ENCODE results near the gene ZNF69. TPM values are rescaled to one million over a fixed set of nuclear protein-coding genes. Genes with fewer than 3 reads are reported as not detected.

Gene ZNF69
- total RNA-seq (2021) (24.5 to 28.7 TPM (median 24.6 TPM) in 3 replicates), Bru-seq, nascent RNA (percentile 93 among the genes with signal in this experiment)
- long read RNA-seq, experiment 1, partial matches to known transcripts = 1 of 21 reads
- long read RNA-seq, experiment 1, other reads (novel, unspliced or antisense) = 17 of 21 reads
- long read RNA-seq, experiment 2, partial matches to known transcripts = 0 of 14 reads
- long read RNA-seq, experiment 2, other reads (novel, unspliced or antisense) = 11 of 14 reads
- long read RNA-seq, experiment 3, partial matches to known transcripts = 0 of 4 reads
- long read RNA-seq, experiment 3, other reads (novel, unspliced or antisense) = 3 of 4 reads

GRCh38 chr19:11887611-11888531 lies at the start of gene ZNF69:
TSS of gene ZNF69 (plus strand) at chr19:11887782. CDS start at chr19:11887924, 142 bp downstream.
- CTCF ChIA-PET = interaction anchor here (0.6 to 2.2 kb wide), 12 partner anchors 9 to 253 kb away, joined by 3 to 20 read pairs (median 6); partner anchors contain the start of genes ZNF20, ZNF491 and ZNF763
- H3K9me3 Mint-ChIP-seq = peaks cover 4% of the 10 kb centered on the region
- TF ChIP-seq, protein P1, sequence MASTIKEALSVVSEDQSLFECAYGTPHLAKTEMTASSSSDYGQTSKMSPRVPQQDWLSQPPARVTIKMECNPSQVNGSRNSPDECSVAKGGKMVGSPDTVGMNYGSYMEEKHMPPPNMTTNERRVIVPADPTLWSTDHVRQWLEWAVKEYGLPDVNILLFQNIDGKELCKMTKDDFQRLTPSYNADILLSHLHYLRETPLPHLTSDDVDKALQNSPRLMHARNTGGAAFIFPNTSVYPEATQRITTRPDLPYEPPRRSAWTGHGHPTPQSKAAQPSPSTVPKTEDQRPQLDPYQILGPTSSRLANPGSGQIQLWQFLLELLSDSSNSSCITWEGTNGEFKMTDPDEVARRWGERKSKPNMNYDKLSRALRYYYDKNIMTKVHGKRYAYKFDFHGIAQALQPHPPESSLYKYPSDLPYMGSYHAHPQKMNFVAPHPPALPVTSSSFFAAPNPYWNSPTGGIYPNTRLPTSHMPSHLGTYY (CRISPR knock-in tag; IDR thresholded peaks at IDR 0.05) = no peak
- TF ChIP-seq, protein P2, sequence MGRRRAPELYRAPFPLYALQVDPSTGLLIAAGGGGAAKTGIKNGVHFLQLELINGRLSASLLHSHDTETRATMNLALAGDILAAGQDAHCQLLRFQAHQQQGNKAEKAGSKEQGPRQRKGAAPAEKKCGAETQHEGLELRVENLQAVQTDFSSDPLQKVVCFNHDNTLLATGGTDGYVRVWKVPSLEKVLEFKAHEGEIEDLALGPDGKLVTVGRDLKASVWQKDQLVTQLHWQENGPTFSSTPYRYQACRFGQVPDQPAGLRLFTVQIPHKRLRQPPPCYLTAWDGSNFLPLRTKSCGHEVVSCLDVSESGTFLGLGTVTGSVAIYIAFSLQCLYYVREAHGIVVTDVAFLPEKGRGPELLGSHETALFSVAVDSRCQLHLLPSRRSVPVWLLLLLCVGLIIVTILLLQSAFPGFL (CRISPR knock-in tag; IDR thresholded peaks at IDR 0.05; ENCODE audit: borderline replicate concordance) = 0 out of 2 replicates have a peak, but pooled peaks have one; percentile 27
- no peak; the same call in none of the 2 replicates for TF ChIP-seq GABPB1 (CRISPR knock-in tag; IDR thresholded peaks at IDR 0.05)
- no peak for TF ChIP-seq GTF2I (CRISPR knock-in tag; conservative IDR thresholded peaks at IDR 0.05)
- no peak for TF ChIP-seq ATF6 (CRISPR knock-in tag; IDR thresholded peaks at IDR 0.05)
- TF ChIP-seq ZNF232 (CRISPR knock-in tag; IDR thresholded peaks at IDR 0.05) = peak; percentile 58; the same call in 1 of the 2 replicates
- TF ChIP-seq OVOL2 (CRISPR knock-in tag; IDR thresholded peaks at IDR 0.05; ENCODE audit: borderline replicate concordance) = no peak
- TF ChIP-seq, protein P3, sequence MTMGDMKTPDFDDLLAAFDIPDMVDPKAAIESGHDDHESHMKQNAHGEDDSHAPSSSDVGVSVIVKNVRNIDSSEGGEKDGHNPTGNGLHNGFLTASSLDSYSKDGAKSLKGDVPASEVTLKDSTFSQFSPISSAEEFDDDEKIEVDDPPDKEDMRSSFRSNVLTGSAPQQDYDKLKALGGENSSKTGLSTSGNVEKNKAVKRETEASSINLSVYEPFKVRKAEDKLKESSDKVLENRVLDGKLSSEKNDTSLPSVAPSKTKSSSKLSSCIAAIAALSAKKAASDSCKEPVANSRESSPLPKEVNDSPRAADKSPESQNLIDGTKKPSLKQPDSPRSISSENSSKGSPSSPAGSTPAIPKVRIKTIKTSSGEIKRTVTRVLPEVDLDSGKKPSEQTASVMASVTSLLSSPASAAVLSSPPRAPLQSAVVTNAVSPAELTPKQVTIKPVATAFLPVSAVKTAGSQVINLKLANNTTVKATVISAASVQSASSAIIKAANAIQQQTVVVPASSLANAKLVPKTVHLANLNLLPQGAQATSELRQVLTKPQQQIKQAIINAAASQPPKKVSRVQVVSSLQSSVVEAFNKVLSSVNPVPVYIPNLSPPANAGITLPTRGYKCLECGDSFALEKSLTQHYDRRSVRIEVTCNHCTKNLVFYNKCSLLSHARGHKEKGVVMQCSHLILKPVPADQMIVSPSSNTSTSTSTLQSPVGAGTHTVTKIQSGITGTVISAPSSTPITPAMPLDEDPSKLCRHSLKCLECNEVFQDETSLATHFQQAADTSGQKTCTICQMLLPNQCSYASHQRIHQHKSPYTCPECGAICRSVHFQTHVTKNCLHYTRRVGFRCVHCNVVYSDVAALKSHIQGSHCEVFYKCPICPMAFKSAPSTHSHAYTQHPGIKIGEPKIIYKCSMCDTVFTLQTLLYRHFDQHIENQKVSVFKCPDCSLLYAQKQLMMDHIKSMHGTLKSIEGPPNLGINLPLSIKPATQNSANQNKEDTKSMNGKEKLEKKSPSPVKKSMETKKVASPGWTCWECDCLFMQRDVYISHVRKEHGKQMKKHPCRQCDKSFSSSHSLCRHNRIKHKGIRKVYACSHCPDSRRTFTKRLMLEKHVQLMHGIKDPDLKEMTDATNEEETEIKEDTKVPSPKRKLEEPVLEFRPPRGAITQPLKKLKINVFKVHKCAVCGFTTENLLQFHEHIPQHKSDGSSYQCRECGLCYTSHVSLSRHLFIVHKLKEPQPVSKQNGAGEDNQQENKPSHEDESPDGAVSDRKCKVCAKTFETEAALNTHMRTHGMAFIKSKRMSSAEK (CRISPR knock-in tag; IDR thresholded peaks at IDR 0.05; ENCODE audit: borderline replicate concordance) = no peak
- TF ChIP-seq EMX1 (CRISPR knock-in tag; IDR thresholded peaks at IDR 0.05) = no peak
- no peak; the same call in 1 of the 2 replicates for TF ChIP-seq CREM (CRISPR knock-in tag; IDR thresholded peaks at IDR 0.05)
- TF ChIP-seq E2F5 (CRISPR knock-in tag; IDR thresholded peaks at IDR 0.05) = no peak; the same call in 1 of the 2 replicates
- no peak for TF ChIP-seq RORB (CRISPR knock-in tag; IDR thresholded peaks at IDR 0.05)
- TF ChIP-seq USF1 (CRISPR knock-in tag; IDR thresholded peaks at IDR 0.05) = no peak; the same call in 1 of the 2 replicates
- no peak for TF ChIP-seq ATF3 (CRISPR knock-in tag; conservative IDR thresholded peaks at IDR 0.05)
- no peak for TF ChIP-seq ZNF138 (CRISPR knock-in tag; conservative IDR thresholded peaks at IDR 0.05)
- TF ChIP-seq NR3C1 (CRISPR knock-in tag; conservative IDR thresholded peaks at IDR 0.05; ENCODE audit: low read depth) = no peak
- no peak for TF ChIP-seq ZNF263 (CRISPR knock-in tag; IDR thresholded peaks at IDR 0.05; ENCODE audit: low read depth)
- no peak for TF ChIP-seq ETV6 (CRISPR knock-in tag; IDR thresholded peaks at IDR 0.05)
- peak; percentile 40 for TF ChIP-seq MAX (CRISPR knock-in tag; IDR thresholded peaks at IDR 0.05)
- peak; percentile 36 for TF ChIP-seq HMGXB4 (CRISPR knock-in tag; IDR thresholded peaks at IDR 0.05)
- no peak for TF ChIP-seq ATF1 (CRISPR knock-in tag; IDR thresholded peaks at IDR 0.05)
- no peak for TF ChIP-seq ZNF121 (CRISPR knock-in tag; IDR thresholded peaks at IDR 0.05)

More at GRCh38 chr19:11887611-11888531, at the start of gene ZNF69:
- DNase-seq (ENCODE audit: low spot score) = peak; percentile 98
- POLR2A ChIA-PET = interaction anchor here (0.6 to 1.9 kb wide), 5 partner anchors 39 to 252 kb away, joined by 3 to 7 read pairs (median 4); partner anchors contain the start of genes ZNF20 and ZNF439
- H3K36me3 Mint-ChIP-seq = peaks cover 21% of the 10 kb centered on the region
- peak within 1 kb of the TSS; percentile 99 for H3K27ac Mint-ChIP-seq
- H3K27me3 Mint-ChIP-seq (ENCODE audit: low read depth) = no peaks in the 10 kb centered on the region; the same call in 1 of the 2 replicates
- peak within 1 kb of the TSS; percentile 86 for H3K4me3 Mint-ChIP-seq
- ATAC-seq = peak; percentile 98
- peaks cover 43% of the 10 kb centered on the region for H3K4me1 Mint-ChIP-seq

Measured in WTC11 (cell line).